NCI-H460 (cell line): ENCODE results near the gene NOSTRIN. TPM values are rescaled to one million over a fixed set of nuclear protein-coding genes. Genes with fewer than 3 reads are reported as not detected.

Source experiments
- DNase-seq: peaks from one replicate; pipeline ENCODE4 v3.0.0-alpha.2; 2016; ENCODE audit warnings: low read depth; ENCODE audit errors: extremely low read depth
- total RNA-seq: library from RNA; depleted of rRNA; stranded (reverse); fragments of >200 nt; shearing (Covaris generic); gene quantifications from 2 replicates; pipeline ENCODE4 v1.2.3, GENCODE V29; 2014; rRNA removed

The NOSTRIN gene
- total RNA-seq, 1 experiment from 2014 or later = 11.1 TPM

DNA sequence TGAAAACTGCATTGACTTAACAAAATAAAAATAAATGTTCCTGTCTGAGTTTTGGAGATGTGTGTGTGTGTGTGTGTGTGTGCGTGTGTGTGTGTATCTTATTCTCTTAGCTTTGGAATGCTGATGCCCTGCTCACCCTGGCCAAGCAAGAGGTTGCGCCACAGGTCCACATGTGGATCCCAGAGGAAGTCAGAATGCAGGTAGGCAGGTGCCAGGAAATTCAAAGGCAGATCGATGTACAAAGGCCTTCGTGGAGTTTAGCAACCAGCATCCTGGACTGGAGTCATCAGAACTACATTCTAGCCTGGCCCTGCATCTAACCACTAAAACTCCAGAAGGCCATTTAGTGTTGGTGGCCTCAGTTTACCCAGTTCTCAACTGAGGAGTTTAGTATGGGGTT lies 111.1 kb downstream of the NOSTRIN start:
- DNase-seq = no peak

Other genes starting within 250 kb of the NOSTRIN start
- 10.8 and 12.7 TPM in 2 replicates for gene SPC25, start 87.8 kb downstream of the NOSTRIN start, total RNA-seq
- not detected in 2 replicates for gene G6PC2, start 98.7 kb downstream of the NOSTRIN start, total RNA-seq
- not detected in 2 replicates for gene ABCB11, start 228.7 kb downstream of the NOSTRIN start, total RNA-seq